ENCODE measurements around the gene SPR. TPM values are rescaled to one million over a fixed set of nuclear protein-coding genes. Genes with fewer than 3 reads are reported as not detected.

SPR gene
- total RNA-seq, 1 experiment from 2014 or later: 86.8 TPM

DNA sequence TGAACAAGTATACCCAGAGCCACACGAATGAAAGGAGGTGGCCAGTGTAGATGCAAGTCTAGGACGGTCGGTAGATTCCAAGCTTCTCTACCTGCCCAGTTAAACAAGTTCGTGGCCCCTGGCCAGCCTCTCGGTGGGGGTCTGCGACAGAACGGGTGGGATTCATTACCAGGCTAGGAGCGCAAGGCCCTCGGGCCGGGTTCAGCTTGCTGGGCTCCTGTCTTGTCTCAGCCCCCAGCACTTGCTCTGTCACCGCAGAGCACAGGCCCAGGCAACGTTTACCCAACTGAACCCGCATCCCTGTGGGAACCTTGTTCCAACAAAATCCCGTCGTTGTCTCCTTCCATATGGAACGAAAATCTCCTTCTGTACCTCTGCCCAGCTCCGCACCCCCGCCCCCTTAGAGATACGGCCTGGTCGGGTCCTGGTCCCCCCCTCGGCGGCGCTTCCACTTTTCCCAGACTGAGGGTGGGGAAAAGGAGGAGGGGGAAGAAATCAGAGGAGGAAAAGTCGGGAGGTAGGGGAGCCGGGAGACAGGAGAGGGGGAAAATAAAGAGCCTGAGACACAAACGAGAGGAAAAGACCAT lies 28.2 kb downstream of the SPR start:
- DNase-seq (ENCODE audit: low spot score): no peak

DNA sequence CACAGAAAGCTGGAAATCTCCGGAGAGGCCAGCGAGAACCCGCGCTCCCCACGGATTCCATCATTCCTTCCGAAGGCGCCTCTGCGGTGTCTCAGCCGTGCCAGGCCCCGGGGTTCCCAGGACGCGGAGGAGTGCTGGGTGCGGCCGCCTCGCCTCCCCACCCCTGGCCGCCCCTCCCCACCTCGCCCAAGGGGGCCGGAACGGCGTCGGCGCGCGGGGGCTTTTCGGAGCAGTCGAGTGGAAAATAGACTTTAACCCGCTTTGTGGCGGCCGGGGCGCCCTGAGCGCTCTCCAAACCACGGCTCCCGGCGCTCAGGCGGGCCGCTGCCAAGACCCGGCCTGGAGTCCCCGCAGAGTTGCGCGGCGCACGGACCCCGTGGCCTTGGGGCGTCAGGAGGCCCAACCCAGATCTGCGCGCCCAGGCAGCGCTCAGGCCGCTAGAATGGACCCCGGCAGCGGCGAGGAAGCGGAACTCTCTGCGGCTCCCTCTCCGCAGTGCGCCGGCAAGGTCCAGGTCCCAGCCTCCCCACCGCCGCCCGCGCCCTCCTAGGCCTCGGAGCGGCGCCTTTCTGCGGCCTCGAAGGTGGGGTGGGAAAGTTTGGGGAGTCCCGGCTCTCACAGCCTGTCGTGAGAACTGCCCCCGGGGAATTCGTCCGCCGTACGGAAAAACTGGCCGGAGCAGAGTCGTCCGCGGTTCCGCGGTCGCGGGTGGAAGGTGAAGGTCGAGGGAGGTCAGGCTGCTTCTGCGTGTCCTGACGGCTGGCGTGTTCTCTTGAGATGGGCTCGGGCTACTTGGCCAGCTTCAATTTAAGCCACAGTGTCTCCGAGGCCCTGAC lies 28.9 kb downstream of the SPR start:
- DNase-seq (ENCODE audit: low spot score): peak; percentile 62

DNA sequence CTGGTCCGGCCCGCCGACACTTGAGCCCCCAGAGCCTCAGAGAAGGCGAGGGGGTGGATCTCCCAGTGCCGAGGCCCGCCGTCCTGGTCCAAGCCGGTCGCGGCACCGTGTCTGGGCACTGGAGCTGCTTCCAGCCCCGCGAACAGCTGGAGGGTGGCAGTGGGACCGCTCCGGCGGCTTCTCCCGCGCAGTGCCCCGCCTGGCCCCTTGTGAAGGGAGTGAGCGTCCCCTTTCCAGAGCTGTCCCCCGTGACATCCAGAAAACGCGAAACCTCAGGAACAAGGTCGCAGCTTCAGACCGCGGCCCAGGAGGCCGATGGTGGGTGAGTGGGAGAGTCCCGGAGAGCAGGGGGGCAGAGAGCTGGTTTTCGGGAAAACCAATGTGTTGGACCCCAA lies 29.5 kb downstream of the SPR start:
- DNase-seq (ENCODE audit: low spot score): no peak

DNA sequence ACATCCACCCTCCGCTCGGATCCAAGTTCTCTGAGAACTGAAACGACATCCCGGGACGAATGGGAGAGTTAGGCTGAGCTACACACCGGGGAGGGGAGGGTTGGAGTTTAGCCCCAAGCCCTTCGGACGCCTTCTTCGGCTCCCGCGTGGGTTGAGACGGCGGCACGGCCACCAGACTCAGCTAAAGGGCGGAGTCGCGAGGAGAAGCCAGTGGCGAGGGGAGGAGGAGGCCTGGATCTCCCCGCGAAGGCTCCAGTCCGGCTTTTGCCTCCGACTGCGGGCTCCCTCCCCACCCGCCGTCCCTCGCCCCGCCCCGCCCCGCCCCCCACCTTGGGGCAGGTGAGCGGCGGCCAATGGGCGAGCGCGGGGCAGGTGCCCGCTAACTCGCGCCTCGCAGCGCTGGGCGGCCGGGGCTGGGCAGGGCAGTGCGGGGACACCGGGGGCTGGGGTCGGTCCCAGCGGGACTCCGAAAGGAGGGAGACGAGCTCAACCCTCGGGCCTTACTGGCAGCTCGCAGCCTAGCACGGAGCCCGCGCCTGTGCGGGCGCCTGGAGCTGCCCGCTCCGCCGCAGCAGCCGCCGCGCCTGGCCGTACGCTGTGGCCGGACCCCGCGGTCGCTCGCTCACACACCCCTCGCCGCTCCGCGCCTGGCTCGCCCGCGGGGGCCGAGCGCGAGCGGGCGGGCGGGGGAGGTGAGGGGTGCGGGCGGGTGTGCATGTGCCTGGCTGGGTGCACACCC lies 30.1 kb downstream of the SPR start, which contains the start of gene EMX1:
Gene EMX1, plus strand, starts transcription at position 382 of the 739 bp plus-strand sequence. Its CDS starts 334 bp downstream, at position 716.
- DNase-seq (ENCODE audit: low spot score): peak; percentile 76

DNA sequence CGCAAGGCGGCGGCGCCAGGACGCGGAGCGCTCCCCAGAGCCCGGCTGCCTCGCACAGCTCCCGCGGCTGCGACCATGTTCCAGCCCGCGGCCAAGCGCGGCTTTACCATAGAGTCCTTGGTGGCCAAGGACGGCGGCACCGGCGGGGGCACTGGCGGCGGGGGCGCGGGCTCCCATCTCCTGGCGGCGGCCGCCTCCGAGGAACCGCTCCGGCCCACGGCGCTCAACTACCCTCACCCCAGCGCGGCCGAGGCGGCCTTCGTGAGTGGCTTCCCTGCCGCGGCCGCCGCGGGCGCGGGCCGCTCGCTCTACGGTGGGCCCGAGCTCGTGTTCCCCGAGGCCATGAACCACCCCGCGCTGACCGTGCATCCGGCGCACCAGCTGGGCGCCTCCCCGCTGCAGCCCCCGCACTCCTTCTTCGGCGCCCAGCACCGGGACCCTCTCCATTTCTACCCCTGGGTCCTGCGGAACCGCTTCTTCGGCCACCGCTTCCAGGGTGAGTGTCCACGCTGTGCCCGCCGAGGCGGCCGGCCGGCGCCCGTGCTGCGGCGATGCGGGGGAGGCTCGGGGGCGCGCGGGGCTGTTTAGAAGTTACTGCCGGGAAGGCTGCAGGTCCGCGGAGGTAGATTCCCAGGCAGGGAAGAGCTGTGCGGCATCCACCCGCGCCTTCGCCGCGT lies 30.8 kb downstream of the SPR start:
- no peak for DNase-seq (ENCODE audit: low spot score)

DNA sequence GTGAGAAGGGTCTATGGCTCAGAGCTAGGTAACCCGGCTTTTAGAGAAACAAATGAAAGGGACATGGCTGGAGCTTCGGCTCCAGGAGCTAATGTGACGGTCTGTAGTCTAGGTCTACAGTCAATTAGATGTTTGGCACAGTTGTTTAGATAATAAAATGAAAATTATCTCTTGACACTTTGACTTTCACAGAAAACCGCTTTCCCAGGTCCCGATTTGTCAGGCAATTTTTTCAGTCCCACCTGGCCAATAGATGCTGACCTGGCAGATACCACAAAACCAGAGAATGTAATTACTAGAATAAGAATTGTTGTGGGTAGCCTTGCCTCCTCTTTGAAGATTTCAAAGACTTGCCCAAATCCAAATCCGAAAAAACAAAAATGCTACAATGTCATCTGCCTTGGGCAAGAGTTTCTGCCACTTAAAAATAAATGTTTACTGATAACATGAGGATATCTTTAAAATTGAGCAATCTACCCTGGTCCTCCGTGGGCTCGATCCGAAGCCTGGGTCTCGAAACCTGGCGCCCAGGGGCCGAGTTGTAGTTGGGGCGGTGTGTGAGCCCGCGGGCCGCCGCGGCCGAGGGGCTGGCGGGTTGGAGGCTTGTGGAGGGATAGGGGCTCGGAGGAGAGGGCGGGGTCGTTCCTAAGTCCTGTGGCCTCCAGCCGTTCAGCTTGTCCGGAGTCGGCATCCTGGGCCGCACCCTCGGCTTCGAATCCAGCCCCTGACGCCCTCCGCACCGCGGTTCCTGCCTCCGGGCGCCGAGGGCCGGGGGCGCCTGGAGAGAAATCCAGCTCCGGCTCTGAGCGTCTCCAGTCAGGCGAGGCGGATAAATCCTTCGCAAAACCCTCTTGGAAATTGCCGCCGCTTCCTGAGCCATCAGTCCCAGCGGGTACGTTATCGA lies 32.5 kb downstream of the SPR start:
- no peak for DNase-seq (ENCODE audit: low spot score)

DNA sequence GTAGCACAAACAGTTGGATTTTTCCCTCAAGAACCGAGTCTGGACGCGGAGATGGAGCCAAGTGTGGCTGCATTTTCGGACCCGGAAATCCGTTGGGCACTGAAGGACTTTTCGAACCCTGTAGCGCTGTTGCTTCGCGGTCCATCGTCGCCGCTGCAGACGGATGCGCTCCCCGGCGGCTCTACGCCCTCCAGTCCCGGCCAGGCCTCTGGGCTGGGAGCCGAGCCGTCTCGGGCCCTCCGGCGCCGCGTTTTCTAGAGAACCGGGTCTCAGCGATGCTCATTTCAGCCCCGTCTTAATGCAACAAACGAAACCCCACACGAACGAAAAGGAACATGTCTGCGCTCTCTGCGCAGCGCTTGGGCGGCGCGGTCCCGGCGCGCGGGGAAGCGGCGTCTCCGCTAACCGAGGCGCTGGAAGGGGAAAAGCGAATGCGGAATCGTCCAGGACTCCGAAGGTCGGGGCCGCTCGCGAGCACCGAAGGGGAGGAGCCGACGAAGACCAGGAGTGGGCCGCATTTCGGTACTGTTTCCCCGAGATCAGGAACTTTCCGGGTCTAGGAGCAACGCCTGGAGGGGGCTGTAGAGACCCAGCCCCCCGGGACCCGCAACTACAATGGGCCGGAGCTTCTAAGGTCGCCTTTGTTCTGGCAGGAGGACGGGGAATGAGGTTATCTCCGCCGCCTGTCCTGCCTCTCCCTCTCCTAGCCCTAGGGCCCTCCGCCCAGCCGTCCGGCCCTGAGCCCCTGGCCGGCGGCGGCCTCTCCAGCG lies 33.3 kb downstream of the SPR start:
- DNase-seq (ENCODE audit: low spot score): no peak

DNA sequence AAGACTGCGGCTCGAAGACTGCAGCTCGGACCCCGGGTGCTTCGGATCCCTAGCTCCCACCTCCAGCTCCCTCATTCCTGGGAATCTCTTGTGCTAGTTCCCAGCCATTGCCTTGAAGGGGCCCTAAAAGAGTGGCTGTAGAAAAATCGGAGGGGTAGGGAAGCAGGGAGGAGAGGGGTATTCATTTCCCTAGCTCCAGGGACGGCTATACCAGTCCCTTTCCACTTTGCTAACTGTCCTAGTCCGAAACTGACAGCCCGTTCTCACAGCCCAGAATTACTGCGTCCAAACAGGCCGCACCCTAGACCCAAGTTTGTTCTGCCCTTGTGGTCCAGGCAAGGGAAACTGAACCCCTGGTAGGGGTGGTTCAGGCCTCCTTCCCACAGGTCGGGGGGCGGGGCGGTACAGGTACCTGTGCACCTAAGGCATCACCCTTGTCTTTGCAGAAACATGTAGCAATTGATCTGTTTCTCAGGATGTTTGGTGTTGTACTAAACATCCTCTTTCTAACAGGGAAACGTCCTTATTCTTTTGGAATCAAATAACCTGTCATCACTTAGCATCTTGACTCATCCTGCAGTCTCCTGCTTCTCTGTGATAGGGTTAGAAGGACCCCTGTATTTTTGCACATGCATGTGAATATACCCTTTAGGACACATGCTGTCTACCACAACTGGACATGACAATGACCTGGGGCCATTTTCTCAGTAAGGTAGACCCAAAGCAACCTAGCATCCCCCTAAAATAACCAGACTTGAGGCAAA lies 34.1 kb downstream of the SPR start:
- DNase-seq (ENCODE audit: low spot score): no peak

DNA sequence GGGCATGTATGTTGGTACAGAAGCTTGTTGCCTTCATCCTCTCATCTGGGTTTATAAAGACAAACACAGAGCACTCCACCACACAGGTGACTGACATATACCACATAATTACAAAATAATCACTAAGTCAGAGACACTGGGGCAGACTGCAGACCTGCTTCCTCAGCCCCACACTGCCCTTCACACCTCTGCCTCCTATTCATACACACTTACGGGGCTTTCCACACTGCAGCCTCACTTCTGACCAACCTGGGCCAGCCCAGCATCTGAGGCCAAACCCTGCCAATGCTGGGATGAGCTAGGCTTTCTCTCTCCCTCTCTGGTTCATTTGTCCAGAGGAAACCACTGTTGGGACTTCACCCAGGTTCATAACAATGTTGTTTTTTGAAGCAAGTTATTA lies 34.6 kb downstream of the SPR start:
- DNase-seq (ENCODE audit: low spot score): no peak

DNA sequence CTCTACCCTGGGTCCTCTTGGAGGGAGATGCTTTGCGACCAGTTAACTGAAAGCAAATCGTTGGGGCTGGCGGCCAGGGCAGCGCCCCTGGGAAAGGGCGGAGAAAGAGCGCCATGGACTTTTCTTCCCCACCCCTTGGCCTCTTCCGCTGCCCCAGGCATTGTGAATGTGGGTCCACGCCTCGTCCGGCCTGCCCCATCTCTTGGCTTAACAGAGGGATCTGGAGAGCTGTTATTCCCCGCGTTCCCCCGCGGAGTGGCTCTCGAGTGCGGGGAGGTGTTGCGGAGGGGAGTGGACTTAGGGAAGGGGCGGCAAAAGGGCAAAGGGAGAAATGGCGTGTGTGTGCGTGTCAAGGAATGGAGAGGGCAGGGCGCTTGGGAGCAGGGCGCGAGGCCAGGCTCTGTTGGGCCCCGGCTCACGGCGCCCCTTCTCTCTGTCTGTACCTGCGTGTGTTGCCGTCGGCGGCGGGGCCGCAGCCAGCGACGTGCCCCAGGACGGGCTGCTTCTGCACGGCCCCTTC lies 36.7 kb downstream of the SPR start:
- DNase-seq (ENCODE audit: low spot score): no peak

DNA sequence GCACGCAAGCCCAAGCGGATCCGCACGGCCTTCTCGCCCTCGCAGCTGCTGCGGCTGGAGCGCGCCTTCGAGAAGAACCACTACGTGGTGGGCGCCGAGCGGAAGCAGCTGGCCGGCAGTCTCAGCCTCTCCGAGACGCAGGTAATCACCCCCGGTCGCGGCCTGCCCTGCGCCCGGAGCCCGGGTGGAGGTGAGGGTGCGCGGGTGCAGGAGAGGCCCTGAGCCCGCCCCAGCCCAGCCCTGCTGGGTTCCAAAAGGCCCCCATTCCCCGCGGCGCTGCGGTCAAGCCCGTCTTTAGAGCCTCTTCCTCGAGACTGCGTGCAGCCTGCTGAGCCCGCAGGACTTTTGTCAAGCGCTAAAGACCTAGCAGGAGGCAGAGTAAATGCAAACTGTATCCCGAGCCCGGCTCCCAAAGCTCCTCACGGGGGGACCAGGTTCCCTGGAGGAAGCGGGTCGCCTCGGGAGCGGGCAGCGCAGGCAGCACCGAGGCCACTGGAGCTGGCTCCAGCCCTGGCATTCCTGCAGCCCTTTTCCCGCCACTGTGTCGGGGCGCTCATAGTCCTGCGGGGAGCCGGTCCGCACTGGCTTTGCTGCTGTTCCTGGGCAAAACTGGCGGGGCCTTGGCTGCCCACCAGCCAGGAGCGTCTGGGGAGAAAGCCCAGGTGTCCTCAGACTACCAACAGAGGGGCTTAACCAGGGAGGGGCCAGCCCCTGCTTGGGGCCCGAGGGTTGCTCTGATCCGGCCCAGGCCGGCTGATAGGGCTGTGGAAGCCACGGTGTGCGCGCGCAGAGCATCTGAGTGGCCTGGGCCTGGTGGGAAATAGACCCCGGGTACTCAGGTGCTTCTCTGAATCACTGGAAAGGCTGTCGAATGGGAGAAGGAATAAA lies 37.4 kb downstream of the SPR start:
- no peak for DNase-seq (ENCODE audit: low spot score)

DNA sequence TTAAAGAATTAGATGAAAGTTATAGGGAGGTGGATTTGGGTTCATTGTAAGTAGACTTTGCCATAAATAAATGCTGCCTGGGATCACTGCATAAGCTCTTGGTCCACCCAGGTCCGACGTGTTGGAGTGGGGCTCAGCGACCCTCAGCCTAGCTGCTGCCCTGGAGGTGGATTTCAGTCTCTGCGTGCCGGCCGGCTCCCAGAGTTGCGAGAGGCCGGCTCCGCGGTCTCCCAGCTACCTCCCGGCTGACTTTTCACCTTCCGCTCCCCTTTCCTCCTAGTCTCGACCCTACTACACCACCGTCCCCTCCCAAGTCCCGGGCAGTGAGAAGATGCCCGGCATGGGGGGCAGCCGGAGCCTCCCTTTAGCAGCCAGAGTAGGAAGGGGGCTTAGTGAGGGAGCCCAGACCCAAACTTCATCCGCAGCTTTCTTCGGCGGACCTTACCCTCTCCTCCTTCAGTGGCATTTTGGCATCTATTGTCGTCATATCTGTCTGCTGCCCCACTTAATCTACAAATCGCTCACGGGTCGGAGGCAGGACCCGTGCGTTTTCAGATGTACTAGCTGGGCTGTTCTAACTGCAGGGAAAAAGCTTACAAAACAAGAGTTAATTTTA lies 38.2 kb downstream of the SPR start:
- DNase-seq (ENCODE audit: low spot score): no peak

DNA sequence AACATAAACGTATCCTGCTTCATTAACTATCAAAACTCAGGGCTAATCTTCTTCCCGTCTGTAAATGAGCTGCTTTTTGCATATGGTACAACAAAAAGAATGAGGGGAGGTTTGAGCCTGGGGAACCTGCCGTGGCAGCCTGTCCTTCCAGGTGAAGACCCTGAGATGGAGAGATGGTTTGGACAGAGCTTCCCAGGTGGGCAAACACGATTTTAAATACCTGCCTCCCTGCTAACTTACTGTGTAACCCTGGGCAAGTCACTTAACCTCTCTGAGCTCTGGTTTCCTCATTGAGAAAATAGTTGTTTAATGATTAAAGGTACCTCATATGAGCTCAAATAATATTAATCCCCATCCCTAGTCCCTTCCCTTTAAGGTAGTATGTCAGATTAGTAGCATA lies 39.2 kb downstream of the SPR start:
- DNase-seq (ENCODE audit: low spot score): no peak

DNA sequence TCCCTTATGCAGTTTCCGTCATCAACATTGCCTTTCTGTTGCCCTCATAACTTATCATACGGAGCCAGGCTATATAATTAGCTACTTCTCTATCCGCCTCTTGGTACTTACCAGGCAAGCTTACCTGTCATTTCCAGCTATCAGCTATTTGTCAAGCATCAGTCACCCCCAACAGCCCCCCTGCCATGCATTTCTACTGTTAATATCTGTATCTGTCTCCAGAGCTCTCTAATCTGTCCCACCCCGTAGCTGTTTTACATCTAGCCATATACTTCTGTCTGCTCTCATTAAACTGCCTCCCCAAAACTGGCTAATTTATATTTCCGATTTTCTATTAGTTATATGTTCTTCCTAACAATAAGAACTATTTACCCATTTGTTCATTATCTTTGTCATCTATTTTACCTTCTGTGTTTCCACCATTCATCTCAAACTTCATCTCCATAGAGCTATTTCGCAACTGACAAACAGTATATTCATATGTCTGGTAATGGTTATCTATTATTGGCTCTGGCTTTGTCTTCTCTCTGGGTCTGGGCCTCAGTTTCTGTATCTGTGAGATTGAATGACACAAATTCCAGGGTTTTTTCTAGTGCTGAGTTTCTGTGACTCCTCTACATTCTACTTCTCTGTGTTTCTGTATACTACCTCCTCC lies 39.7 kb downstream of the SPR start:
- DNase-seq (ENCODE audit: low spot score): no peak

DNA sequence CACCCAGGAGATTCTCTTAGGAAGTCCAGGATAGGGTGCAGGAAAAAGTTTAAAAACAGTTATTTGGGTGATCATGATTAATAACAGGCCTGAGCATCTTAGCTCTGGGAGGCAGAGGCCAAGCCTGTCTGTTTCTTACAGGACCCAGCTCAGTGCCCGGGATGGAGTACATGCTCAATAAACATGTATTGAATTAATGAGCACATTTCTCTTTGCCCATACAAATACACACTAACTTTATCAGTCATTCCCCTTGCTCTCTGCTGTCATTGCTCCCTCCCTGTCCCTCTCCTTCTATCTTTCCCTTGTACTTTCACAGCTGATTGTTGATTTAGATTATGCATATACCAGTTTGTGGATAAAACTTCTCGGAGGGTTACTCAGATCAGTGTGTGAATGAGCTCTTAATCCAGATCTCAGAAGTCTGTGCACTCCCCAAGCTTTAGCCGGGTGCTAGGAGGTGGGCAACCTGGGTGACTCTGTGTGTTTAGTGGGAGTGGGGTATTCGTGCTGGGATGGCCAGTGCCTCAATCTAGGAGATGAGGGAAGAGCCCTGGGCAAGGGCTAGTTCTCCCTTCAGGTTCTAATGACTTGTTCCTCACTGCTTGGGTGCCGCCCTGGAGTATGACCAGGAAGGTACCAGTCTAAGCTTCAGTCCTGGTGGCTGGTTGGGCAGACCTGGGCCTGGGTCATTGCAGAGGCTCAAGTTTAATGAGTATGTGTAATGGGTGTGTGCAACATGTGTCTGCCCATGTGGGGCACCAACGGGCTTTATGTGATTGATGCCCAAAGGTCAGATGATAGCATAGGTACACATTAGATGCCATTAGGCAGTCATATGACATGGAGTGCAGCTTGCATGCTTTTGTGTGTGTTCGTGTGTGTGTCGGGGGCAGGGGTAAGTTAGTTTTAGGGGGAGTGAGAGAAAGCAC lies 40.7 kb downstream of the SPR start:
- DNase-seq (ENCODE audit: low spot score): no peak

DNA sequence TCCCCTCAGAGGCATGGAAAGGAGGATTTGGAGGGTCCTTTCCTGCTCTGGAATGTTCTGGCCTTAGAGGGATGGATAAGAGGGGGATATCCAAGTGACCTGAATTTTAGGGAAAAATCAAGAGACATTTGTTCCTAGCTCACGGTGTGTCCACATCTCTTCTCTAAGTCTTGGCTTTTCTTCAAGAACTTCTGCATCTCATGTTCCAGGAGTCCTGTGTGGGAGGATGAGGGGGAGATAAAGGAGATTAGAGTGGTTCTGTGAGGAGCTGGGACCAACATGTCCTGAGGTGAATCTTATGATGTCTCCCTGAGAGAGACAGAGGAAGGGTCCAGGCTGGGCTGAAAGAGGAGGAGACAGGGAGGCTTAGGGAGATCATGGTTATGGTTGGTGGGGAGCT lies 41.8 kb downstream of the SPR start:
- DNase-seq (ENCODE audit: low spot score): no peak
